Gastroesophageal sphincter (tissue), 3 donors: ENCODE data around the gene UPB1.

ENCODE experiments used
- CTCF ChIP-seq, 4 experiments: fragments of 200-600 bp in 2 of 4; fragments of 450-650 bp in 2 of 4; sonication (generic) in 1 of 4; IDR thresholded peaks; one replicate each; pipeline ENCODE4 v1.5.1; 2017 to 2019; ENCODE audit warnings: antibody characterized with exemption in 4 of 4, mild to moderate bottlenecking in 2 of 4, moderate library complexity in 2 of 4
- EP300 ChIP-seq: sonication (generic); formaldehyde crosslinking; IDR thresholded peaks from one replicate; pipeline ENCODE4 v1.6.1; 2017; ENCODE audit warnings: antibody characterized with exemption, mild to moderate bottlenecking
- POLR2AphosphoS5 ChIP-seq: sonication (generic); formaldehyde crosslinking; IDR thresholded peaks from one replicate; pipeline ENCODE4 v1.6.1; 2017; ENCODE audit warnings: antibody characterized with exemption

- TF ChIP-seq EP300 (no peak), POLR2AphosphoS5 (peak; percentile 34), CTCF (IDR thresholded peaks at IDR 0.05) (no peak)
These were observed 15.8 kb downstream of the UPB1 start for GRCh38 chr22:24510637-24511625.
